NCI-H510A (cell line): ENCODE data around the gene RASL11A.
"Not testable (repeated sequence)": the region's sequence is repeated elsewhere in the genome, so short reads cannot be mapped to it uniquely, and the experiment has no call there.

ENCODE experiments used
- DNase-seq: peaks from one replicate; lab custom pipeline; 2025; lab: John Stamatoyannopoulos, UW

Gene RASL11A

DNA sequence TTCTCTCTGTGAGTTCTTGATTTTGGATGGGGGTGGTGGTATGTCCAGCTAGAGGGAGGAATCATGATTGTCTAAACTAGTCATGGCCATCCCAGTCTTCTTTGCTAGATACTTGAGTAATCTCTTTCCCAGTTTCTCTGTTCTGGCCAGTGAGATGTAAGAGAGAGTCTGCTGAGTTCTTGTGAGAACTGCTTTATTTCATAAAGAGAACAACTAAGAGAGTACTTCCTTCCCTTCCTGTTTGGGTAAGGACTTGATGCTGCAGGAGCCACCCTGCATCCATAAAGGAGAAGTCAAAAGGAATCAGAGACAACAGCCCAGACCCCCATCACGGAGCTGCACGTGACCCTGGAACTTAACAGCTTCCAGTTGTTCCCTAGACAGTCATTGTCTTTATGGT, 3.0 kb upstream of the RASL11A start:
- DNase-seq = no peak

DNA sequence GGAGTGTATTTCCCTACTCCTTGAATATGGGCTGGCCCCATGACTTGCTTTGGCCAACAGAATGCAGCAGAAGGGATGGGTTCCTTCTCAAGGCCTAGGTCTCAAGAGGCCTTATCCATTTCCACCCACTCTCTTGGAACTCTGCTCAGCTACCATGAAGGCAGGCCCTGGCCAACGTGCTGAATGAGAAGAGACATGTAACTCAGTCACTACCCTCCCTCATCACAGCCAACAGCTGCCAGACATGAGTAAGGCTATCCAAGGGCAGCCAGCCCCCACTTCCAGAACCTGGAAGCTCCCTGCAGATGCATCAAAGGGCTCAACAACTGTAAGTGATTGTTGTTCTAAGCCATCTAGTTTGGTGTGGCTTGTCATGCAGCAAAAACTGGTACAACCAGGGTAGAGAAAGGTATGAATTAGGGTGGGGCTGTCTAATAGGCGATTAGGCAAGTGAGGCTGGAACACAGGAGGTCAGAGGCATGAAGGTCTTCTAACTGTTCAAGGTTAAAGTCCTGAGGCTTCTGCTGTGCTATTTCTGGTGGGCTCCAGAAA, 1.4 kb upstream of the RASL11A start:
- DNase-seq = no peak

DNA sequence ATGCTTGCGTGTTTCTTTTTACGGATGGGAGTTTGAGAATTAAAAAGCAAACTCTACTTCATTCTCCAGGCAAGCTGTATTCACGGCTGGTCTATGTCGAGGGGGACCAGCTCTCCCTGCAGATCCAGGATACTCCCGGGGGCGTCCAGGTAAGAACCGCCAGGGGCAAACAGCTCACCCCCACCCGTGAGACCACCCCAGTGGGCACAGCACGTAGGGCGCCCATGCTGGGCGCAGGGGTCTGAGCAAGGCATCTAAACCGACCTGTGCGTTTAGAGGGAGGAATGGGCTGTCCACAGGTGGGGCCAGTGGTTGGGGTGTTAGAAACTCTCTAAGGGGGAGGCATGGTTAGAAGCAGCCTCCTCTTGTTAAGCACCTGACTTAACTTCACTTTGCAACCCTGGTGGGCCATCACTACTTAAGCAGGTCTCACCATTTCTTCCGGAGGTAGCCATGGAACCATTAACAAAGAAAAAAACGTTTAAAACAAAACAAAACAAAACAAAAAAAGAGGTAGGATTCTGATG, 1.0 kb downstream of the RASL11A start:
- no peak for DNase-seq

DNA sequence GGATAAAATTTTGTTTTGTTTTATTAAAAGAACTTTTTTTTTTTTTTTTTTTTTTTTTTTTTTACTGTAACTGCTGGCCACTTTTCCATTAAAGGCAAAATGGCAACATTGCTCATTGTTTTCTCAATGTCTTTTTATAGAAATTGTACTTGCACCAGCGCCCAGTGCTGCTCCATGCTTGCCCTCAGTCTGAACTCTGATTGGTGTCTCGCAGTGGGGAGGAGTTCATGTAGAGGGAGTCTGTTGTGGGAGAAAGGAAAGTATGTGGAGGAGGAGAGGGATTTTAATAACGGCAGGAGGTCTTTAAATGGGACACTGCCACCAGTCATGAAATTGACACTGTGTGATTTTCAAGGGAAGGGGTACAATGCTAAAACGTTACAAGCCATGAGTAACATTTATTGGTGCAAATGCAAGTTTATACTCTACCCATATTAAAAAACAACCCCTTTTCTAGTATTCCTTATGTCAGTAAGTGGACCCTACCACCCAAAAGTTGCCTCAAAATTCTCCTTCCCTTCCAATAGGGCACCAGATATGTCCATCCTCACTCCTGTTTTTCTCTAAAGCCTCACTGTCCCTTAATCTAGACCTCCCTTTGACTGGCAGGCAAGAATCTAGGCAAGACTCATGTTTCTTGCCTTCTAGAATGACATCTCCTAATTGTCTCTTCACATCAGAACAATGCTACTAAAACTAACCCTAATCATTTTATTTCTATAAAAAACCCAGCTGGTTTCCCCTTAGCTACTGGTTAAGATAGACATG, 3.2 kb downstream of the RASL11A start:
- DNase-seq = no peak

DNA sequence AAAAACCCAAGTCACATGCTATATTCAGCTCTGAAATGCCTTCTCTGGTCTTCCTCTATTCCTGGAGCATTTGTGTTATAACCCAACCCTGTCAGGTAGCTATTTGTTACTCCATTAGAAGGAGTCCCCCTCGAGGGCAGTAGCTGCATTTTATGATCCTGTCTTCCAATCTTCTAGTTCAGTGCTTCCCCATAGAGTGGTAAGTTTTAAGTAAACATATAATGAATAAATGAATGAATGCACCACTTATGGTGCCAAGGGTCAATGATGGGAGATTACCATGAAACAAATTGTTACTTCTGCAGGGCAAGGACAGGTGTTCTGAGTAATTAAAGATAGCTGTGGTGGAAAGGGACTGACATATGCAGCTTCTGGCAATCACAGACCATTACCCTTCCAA, 4.0 kb downstream of the RASL11A start:
- no peak for DNase-seq

DNA sequence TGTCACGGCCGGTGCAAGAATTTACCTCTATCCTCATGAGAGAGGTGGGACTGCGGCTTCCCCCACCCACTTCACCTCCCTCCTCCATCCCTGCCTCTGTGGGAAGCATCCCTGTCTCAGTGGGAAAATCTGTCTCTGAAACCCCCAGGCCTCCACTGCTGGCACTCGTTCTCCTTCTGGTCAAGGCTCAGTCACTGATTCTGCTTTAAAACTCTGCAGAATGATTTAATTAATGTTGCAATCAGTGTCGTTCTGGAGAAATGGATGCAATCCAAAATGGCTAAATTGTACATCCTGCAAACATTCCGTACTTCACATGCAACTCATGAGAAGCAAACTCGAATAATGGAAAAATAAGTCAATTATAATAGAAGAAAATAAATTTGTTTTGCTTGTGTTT, 5.6 kb downstream of the RASL11A start:
- no peak for DNase-seq

DNA sequence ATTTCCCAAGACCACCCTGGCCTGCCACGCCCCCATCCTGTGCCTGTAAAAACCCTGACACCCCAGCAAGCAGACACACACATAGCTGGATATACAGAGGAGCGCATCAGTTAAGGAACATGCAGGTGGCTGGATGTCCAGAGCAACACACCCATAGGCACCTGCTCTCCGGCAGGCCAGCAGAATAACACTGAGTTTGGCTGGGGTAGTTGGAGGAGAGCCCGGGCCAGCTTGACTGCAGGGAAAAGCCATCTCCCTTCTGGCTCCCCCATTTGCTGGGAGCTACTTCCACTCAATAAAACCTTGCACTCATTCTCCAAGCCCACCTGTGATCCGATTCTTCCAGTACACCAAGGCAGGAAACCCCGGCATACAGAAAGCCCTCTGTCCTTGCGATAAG, 8.9 kb downstream of the RASL11A start:
- DNase-seq = no peak

DNA sequence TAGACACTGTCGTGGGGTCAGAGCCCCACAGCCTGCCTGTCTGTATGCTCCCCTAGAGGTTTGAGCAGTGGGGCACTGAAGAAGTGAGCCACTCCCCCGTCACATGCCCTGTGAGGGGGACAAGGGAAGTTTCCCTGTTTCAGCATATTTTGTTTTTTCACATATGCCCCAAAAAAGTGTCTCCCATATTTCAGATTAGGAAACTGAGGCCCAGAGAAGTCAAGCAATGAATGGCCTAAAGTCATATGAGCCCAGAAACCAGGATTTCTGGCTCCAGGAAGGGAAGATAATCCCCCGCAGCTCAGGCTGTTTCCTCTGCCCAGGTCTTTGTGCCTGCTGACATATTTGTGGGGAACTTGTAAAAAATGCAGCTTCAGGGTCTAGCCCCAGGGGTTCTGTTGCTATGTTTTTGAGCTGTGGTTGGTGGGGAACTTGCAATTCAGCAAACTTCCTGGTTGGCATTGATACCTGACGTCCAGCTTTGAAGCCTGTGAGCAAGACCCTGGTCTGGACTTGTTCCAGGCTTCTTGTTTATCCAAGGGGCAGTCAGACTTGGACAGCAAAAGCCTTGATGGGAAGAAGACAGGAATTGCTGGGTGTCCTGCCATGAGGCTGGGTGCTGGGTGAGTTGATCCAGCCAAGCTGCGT, 9.5 kb downstream of the RASL11A start:
- no peak for DNase-seq

DNA sequence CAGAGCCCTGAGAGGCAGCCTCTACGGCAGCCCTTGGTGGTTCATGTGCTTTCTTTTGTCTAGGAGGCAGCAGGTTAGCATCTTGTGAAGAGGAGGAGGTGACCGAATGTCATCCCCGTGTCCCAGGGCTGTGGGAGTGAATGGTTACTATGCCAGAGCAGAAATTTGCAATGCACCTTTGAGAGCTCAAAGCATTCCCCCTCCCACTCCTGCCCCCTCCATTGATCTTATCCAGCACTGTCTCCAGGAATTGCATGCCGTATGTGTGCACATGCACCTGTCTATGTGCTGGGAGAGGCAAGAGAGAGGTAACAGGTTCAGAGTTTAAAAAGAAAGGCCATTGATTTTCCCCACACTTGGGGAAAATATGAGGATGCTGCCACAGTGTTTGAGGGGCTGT, 10.2 kb downstream of the RASL11A start:
- DNase-seq = no peak

DNA sequence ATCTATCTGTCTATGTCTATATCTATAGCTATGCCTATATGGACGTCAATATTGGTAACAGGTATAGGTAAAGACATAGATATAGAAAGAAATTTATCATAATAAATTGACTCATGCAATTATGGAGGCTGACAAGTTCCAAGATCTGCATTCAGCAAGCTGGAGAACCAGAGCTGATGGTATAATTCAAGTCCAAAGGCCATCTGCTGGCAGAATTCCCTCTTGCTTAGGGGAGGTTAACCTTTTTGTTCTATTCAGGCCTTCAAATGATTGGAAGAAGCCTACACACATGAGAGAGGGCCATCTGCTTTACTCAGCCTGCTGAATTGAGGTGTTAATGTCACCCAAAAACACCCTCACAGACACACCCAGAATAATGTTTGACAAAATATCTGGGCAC, 10.8 kb downstream of the RASL11A start:
- no peak for DNase-seq

DNA sequence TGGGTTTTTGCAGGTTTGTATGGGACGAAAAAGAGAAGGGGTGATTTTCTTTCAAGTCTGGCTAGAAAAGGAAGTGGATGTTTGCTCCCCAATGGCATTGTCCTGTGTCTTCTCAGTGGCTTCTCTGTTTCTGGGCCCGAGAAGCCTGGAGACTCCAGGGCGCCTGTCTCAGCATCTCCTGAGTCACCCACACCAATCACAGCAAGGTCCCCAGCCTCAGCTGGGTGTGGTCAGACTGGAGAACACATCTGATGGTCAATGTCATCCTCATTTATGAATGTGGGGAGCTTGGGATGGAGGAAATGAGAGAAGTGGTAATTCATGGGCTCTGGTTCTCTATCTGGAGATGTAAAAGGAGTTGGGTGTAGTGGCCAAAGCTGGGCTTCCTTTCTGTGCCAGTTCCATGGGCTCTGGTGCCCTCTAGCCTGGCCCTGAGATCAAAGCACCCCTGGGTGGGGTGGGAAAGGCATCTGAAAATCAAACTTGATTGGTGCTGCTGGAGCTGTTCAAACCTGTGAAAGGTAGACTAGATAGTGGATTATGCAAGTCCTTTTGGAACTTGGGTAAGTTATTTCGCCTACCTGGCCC, 13.4 kb downstream of the RASL11A start:
- no peak for DNase-seq

DNA sequence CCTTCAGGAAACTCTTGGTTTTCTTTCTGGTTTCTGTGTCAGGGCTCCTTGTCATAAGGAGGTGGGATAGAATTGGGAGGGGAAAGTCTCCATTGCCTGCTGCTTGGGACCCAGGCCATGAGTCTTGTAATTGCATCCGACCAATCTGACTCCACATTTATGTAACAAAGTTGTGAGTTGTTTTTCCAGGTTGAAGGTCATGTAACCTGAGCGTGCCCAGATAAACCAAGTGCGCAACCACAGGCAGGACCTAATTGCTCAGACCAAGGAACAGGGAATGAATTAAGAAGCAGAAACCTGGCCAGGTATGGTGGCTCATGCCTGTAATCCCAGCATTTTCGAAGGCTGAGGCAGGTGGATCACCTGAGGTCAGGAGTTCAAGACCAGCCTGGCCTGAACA, 17.8 kb downstream of the RASL11A start:
- DNase-seq = no peak

DNA sequence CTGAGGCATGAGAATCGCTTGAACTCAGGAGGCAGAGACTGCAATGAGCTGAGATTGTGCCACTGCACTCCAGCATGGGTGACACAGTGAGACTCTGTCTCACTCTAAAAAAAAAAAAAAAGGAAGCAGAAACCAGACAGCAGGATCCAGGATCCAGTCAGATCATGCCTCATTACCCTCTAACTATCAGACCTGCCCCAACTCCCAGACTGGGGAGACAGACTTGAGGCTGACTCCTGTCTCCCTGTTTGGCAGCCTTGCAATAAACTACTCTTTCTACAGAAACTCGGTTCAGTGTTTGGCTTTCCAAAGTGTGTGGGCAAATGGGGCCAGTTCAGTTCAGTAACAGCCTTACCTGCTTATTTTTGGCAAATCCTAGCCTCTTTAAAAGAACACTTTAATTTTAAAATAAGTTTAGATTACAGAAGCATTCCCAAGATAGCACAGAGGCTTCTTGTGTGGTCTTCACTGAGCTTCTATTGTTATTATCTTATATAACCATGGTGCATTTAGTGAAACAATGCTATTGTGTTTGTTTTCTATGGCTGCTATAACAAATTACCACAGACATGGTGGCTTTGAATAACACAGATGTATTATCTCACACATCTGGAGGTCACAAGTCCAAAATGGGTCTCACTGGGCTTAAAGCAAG, 18.5 kb downstream of the RASL11A start:
- no peak for DNase-seq

DNA sequence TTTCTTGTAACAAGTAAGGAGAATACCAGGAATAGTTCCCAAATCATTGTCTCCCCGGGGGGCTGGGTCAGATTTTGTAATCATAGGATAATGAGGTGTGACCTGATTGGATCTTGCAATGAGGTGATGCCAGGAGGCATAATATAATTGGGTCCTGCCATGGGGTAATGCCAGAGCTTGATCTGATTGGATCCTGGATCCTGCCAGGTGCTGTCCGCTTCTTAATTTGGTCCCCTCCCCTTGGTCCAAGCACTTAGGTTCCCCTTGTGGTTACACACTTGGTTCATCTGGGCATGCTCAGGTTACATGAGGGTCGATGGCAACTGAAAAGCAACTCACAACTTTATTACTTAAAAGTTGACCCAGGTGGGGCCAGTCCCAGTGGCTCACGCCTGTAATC, 20.1 kb downstream of the RASL11A start:
- DNase-seq = no peak

DNA sequence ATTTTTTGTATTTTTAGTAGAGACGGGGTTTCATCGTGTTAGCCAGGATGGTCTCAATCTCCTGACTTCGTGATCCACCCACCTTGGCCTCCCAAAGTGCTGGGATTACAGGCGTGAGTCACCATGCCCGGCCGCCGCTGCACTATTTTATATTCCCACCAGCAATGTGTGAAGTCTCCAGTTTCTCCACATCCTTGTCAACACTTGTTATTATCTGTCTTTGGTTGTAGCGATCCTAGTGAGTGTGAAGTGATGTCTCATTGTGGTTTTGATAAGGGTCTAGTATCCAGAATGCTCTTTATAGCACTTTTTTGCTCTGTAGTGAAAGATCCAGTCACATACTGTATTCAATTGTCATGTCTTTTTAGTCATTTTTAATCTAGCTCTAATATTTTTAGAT, 21.3 kb downstream of the RASL11A start:
- not testable (repeated sequence) for DNase-seq

DNA sequence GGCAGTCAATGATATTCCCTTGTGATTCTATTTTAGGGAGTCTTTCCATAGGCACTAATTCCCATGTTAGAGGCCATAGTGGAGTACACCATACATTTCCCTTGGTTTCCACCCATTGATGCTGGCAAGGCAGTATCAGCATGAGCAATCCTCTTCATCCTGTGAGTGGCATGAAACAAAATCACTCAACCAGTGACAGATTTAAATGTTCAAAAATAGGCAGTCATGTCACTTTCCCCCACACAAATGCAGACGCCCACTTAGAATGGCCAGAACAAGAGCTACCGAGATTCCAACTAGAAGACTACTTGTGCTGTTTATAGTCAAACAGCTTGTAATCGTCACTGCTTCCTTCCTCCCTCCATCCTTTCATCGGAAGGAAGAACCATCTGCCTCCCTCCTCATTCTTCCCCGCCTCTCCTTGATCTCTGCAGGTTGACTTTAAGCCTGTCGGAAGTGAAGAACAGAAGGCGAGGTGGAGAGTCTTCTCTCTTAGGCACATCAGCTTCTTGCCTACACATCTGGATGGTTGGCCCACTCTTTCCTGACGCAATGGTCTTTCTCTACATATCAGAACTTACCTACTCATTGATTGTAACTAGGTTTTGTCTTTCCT, 22.6 kb downstream of the RASL11A start:
- no peak for DNase-seq

DNA sequence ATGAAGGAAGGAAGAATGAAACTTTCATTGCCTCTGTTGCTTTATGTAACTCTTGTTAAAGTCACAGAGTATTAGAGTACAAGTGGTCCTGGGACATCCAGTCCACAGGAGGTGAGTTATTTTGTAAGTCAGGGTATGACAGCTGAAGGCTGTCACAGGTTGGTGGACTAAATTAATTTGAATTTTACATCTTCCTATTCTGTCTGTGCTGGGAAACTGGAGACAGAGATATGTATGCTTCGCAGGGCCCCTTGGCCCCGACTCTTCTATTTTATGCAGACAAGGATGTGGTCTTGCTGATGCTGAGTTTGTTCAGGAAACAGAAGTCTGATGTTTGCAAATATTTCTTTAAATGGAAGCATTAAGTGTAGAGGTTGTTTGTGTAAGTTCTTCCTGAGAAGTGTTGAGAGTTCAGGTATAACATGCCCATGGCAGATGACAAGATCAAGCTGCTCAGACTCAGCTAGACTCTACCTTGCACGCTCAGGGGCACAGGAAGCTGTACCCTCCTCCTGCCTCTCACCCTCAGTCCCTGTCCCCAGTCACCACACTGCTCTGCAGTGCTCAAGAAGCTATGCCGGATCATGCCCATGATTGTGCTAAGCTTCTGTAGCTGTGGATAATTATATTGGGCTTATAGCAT, 23.4 kb downstream of the RASL11A start:
- no peak for DNase-seq

DNA sequence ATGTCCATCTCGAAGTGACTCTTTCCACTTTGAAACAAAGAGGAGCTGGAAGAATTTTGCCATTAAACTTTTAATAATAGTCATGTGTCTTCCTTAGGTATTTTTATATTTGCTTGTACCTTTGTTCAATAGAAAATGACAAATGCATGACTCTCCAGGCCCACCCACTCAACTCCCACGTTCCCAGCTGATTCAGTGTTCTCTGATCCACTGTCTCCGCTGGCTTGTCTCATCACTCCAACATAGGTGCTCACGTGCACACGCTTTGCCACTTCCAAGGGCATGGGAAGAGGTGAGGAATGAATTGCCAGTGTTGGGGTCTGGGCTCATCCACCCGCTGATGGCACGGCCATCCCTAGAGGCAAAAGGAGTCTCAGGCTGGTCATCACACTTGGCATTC, 24.5 kb downstream of the RASL11A start:
- no peak for DNase-seq

DNA sequence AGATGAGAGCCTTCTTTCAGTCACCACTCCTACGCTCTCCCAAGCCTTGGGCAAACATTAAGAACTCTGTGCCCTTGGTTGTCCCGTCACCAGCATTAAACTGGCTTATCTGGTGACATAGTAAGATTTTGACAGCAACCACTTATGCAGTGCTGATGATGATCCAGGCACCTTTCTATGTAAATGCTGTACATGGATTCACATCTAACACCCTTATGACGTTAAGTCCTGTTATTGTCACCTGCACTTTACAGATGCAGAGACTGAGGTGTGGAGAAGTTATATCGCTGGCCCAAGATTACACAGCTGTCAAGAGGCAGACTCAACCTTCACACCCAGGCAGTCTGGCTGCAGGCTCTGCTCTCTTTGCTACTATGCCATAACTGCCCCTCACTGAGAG, 25.0 kb downstream of the RASL11A start:
- DNase-seq = no peak

DNA sequence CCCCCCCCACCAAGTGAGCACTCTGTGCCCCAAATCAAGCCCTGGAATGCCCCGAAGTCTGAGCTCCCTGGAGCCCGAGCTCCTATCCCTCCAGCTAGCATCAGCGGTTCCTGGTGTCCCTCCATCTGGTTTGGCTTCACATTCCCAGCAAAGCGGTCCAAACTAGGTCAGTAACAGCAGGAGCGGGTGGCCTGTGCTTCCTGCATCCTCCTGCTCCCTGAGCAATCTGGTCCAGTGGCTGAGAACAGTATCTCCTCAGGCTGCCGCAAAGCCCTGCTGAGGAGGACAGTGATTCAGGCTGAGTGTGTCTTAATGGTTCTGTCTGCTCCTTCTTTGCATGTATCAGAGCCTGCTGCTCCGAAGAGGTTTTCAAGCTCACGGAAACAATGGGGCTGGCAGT, 25.9 kb downstream of the RASL11A start:
- DNase-seq = no peak

DNA sequence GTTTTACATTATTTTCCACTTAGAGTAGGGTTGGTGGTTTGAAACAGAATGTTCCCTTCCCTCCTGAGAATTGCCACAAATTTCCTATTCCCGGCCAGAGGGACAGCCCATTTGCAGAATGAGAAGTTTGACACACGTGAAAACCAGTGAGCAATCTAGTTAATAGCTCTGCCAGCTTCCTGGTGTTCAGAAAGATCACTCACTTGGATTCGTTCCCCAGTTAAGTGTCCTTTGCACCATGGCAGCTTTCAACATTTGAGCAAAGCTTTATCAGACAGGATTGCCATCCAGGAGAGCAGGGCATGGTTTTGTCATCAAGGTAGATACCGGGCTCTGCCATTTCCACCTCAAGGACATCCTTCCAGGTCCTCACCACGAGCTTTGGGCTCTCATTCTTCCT, 28.2 kb downstream of the RASL11A start:
- no peak for DNase-seq

DNA sequence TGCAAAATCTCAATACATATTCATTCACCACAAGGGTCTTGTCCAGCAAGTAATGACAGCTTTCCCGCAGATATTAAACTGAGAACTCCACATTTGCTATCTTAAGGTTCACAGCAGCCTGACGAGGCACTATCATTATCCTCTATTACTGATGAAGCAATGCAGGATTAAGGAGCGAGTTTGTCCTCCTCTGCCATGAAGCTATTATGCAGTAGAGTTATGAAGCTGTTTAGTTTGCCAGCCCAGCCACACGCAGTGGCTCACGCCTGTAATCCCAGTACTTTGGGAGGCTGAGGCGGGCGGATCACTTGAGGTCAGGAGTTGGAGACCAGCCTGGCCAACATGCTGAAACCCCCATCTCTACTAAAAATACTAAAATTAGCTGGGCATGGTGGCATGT, 29.8 kb downstream of the RASL11A start:
- not testable (repeated sequence) for DNase-seq
